Measurements from ENCODE around the gene HOXD8.

HOXD8 gene

GRCh38 chr2:176112375-176113302 is 16.9 kb upstream of the HOXD8 start:
- no peak for DNase-seq (ENCODE audit: extremely low spot score)
- TF ChIP-seq TARDBP (IDR thresholded peaks at IDR 0.05) (no peak), ARNT (IDR thresholded peaks at IDR 0.05) (no peak), NFRKB (IDR thresholded peaks at IDR 0.05) (no peak), SUZ12 (IDR thresholded peaks at IDR 0.05) (no peak), L3MBTL2 (conservative IDR thresholded peaks at IDR 0.05) (no peak), CTBP1 (IDR thresholded peaks at IDR 0.05; ENCODE audit: borderline replicate concordance) (no peak), FOXA1 (IDR thresholded peaks at IDR 0.05) (no peak)
- ChIA-PET CTCF (no interaction called here), POLR2A (interaction anchor here (1.3 kb wide), 1 partner anchor 8 kb away, joined by 4 read pairs; no protein-coding TSS in a partner anchor)

GRCh38 chr2:176114120-176114929 is 15.2 kb upstream of the HOXD8 start:
- DNase-seq (ENCODE audit: extremely low spot score) = no peak
- no peak for TF ChIP-seq PKNOX1 (IDR thresholded peaks at IDR 0.05)
- TF ChIP-seq ZNF384 (IDR thresholded peaks at IDR 0.05) = no peak
- TF ChIP-seq LEF1 (IDR thresholded peaks at IDR 0.05; ENCODE audit: borderline replicate concordance) = no peak
- TF ChIP-seq FOXA1 (IDR thresholded peaks at IDR 0.05) = no peak
- no peak for TF ChIP-seq SP1 (IDR thresholded peaks at IDR 0.05)
- TF ChIP-seq FOXM1 (IDR thresholded peaks at IDR 0.05; ENCODE audit: borderline replicate concordance) = no peak
- no peak for TF ChIP-seq TARDBP (IDR thresholded peaks at IDR 0.05)
- TF ChIP-seq ELF4 (IDR thresholded peaks at IDR 0.05) = no peak
- TF ChIP-seq BHLHE40 (IDR thresholded peaks at IDR 0.05; ENCODE audit: borderline replicate concordance) = no peak
- TF ChIP-seq CTBP1 (IDR thresholded peaks at IDR 0.05; ENCODE audit: borderline replicate concordance) = no peak
- TF ChIP-seq L3MBTL2 (conservative IDR thresholded peaks at IDR 0.05) = no peak
- no peak for TF ChIP-seq NFRKB (IDR thresholded peaks at IDR 0.05)
- TF ChIP-seq HDGF (IDR thresholded peaks at IDR 0.05; ENCODE audit: borderline replicate concordance) = no peak
- no peak for TF ChIP-seq ARNT (IDR thresholded peaks at IDR 0.05)
- no peak for TF ChIP-seq SUZ12 (IDR thresholded peaks at IDR 0.05)
- no peak for TF ChIP-seq FOXK2 (IDR thresholded peaks at IDR 0.05)
- CTCF ChIA-PET = no interaction called here
- POLR2A ChIA-PET = interaction anchor here (1.0 kb wide), 1 partner anchor 16 kb away, joined by 3 read pairs; no protein-coding TSS in a partner anchor

GRCh38 chr2:176114930-176115625 is 14.4 kb upstream of the HOXD8 start:
- ChIA-PET CTCF (no interaction called here), POLR2A (no interaction called here)
- TF ChIP-seq LEF1 (IDR thresholded peaks at IDR 0.05; ENCODE audit: borderline replicate concordance) = no peak
- TF ChIP-seq PKNOX1 (IDR thresholded peaks at IDR 0.05) = no peak
- no peak for TF ChIP-seq SP1 (IDR thresholded peaks at IDR 0.05)
- TF ChIP-seq BHLHE40 (IDR thresholded peaks at IDR 0.05; ENCODE audit: borderline replicate concordance) = no peak
- TF ChIP-seq CTBP1 (IDR thresholded peaks at IDR 0.05; ENCODE audit: borderline replicate concordance) = no peak
- no peak for TF ChIP-seq TARDBP (IDR thresholded peaks at IDR 0.05)
- no peak for TF ChIP-seq FOXM1 (IDR thresholded peaks at IDR 0.05; ENCODE audit: borderline replicate concordance)
- no peak for TF ChIP-seq FOXK2 (IDR thresholded peaks at IDR 0.05)
- DNase-seq (ENCODE audit: extremely low spot score) = no peak

- TF ChIP-seq L3MBTL2 (conservative IDR thresholded peaks at IDR 0.05) (no peak), LEF1 (IDR thresholded peaks at IDR 0.05; ENCODE audit: borderline replicate concordance) (no peak), ARNT (IDR thresholded peaks at IDR 0.05) (no peak), NFRKB (IDR thresholded peaks at IDR 0.05) (no peak), TARDBP (IDR thresholded peaks at IDR 0.05) (no peak), FOXM1 (IDR thresholded peaks at IDR 0.05; ENCODE audit: borderline replicate concordance) (no peak), FOXA1 (IDR thresholded peaks at IDR 0.05) (no peak), ZNF384 (IDR thresholded peaks at IDR 0.05) (no peak), CTBP1 (IDR thresholded peaks at IDR 0.05; ENCODE audit: borderline replicate concordance) (no peak), HDGF (IDR thresholded peaks at IDR 0.05; ENCODE audit: borderline replicate concordance) (no peak), SP1 (IDR thresholded peaks at IDR 0.05) (no peak), ELF4 (IDR thresholded peaks at IDR 0.05) (no peak), SUZ12 (IDR thresholded peaks at IDR 0.05) (no peak), BHLHE40 (IDR thresholded peaks at IDR 0.05; ENCODE audit: borderline replicate concordance) (no peak), PKNOX1 (IDR thresholded peaks at IDR 0.05) (no peak), FOXK2 (IDR thresholded peaks at IDR 0.05) (no peak)
- CTCF ChIA-PET = no interaction called here
- POLR2A ChIA-PET = no interaction called here
- no peak for DNase-seq (ENCODE audit: extremely low spot score)
Observed at GRCh38 chr2:176115883-176116813, 13.4 kb upstream of the HOXD8 start, which contains the start of gene HOXD10. Gene HOXD10, plus strand, starts transcription at chr2:176116778. Its CDS starts 56 bp downstream, at chr2:176116834.
